NCI-H187 (cell line): ENCODE measurements around the gene MTSS2.

Experiments used
- DNase-seq, 2 experiments: peaks; one replicate each; lab custom pipeline; 2025; lab: John Stamatoyannopoulos, UW

Gene MTSS2

GRCh38 chr16:70685938-70686375, at the start of gene MTSS2:
Gene MTSS2, minus strand, starts transcription at chr16:70686053. Its CDS starts 262 bp downstream, at chr16:70685791.
- DNase-seq = peak; percentile 34 to 76

- DNase-seq = no peak
Observed at GRCh38 chr16:70735141-70735979, 49.5 kb upstream of the MTSS2 start.

DNA sequence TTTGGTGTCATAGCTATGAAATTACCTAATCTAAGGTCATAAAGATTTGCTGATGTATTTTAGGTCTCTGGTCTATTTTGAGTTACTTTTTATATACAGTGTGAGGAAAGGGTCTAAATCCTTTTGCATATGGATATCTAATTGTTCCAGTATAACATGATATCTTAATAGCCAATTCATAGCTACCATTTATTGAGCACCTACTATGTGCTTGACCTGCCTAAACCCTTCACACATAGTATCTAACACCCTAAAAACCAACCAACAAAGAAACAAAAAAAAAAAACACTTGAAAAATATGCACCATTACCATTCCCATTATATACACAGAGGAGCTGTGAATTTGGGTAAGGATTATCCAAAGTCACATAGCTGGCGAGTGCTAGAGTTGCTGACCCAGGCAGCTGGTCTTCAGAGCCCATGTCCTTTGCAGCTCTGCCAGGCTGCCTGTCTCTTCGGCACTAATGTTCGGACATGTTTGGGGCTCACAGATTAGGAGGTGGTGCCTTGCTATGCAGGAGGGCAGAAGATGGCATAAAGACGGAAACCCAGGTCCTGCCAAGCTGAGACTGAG, 48.8 kb upstream of the MTSS2 start:
- no peak for DNase-seq

GRCh38 chr16:70730944-70731343, 45.1 kb upstream of the MTSS2 start:
- no peak for DNase-seq

DNA sequence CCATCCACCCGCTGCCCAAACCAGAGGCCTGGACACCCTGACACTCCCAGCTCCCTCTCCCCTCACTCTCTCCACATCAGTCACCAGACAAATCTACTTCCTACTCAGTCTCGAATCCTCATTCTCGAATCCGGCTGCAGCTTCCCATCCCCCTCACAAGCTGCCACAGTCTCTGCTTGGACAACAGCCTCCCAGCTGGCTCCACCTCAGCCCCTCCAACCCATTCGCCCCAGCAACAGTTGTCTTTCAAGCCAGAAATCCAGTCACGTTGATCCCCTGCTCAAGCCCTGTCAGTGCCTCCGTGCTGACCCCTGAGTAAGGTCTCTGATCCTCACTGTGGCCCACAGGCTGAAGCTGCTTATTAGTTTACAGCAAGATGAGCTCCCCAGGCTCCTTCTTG, 44.2 kb upstream of the MTSS2 start:
- DNase-seq = no peak

GRCh38 chr16:70729292-70729691, 43.4 kb upstream of the MTSS2 start:
- no peak for DNase-seq

DNA sequence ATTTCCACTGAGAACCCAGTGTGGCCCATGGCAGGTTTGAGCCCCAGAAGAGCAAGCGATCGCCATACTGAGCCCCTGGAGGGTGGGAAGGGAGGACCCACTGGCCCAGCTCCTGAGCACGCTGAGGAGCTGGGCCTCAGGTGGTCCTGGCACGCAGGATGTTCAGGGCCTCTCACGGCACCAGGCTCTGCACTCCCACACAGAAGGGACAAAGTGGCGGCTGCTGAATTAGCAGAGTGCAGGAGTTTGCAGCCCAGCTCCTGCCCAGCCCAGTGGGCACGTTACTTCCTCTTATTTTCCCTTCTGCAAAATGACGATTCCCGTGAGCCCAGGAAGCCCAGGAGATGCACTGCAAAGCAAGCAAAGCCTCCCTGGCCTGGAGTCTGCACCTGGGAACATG, 42.3 kb upstream of the MTSS2 start:
- no peak for DNase-seq

- DNase-seq = no peak
Observed at GRCh38 chr16:70726892-70727361, 41.1 kb upstream of the MTSS2 start.

DNA sequence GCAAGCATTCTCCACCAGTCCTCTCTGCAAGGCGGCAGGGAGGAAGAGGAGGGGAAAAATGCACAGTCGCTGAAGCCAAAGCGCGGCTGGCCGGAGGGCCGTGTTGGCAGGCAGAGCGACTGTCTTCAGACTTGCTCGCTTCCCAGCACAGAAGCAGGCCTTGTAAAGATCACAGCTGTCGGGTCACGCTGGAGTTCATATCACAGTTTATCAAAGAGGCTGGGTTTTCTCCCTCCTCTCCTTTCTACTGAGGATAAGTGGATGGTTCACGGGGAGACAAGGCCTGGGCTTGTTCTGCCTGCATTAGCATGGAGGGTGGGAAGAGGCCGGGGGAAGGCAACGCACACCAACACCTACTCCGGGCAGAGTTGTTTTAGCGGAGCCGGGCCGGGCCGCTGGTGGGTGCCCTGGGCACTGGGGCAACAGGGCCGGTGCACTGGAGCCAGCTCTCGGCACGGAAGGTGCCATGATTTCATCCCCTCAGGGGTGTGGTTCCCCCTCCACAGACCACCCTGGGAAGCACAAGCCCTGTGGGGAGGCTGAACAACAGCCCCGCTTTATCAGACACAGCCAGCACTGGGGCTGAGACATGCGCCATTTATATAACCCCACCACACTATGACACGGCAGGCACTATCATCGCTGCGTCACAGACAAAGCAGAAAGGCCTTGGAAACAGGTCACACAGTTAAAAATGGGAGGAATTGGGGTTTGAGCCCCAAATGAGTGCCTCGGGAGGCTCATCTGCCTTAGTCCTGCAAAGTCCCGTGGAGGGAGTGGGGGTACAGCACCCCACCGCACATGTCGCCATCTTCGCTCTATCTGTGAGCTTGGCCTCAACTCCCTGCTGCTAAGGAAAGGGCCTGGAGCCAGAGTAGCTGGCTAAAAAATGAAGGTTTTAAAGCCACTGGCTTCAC, 40.3 kb upstream of the MTSS2 start:
- peak in 1 of 2 experiments; percentile 34 for DNase-seq

DNA sequence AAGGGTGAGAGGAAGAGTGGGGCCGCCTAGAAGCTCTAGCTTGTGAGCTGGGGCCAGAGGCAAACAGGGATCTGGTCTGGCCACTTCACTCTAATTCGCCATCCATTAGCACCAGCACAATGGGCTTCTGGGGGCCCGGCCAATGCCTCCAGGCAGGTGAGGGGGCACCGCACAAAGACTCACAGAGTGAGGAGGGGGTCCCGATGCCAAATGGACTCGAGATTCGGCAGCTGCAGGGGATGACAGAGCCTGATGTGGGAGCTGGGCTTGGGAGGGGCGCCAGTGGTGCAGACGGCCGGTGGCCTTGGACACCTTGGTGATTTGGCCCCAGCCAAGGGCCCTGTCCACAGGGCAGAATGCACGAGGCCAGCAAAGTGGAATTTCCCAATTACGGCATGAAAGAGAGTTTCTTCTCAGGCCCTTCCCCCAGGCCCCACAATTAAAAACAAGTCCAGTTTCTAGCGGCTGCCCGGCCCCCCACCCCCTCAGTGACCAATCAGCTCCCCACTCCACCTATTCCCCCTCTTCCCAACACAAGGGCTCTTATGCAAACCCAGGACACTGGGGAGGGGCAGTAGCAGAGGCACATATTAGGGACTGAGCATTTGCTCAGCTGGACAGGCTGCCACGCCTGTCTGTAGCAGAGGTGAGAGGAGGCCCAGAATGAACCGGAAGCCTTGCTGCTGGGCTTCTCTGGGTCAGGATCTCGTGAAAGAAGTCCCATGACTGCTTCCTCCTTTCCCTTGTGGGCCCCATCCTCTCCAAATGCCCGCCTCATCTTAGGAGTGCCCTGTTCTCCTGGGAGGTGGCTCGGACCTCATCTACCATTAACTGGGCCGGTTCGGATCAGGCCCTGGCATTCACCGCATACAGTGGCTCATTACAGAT, 39.4 kb upstream of the MTSS2 start:
- no peak for DNase-seq

- no peak for DNase-seq
Observed at GRCh38 chr16:70724146-70725023, 38.5 kb upstream of the MTSS2 start.

GRCh38 chr16:70723740-70724145, 37.9 kb upstream of the MTSS2 start:
- no peak for DNase-seq

GRCh38 chr16:70721202-70721963, 35.5 kb upstream of the MTSS2 start:
- DNase-seq = no peak

GRCh38 chr16:70720425-70721201, 34.8 kb upstream of the MTSS2 start:
- DNase-seq = no peak

DNA sequence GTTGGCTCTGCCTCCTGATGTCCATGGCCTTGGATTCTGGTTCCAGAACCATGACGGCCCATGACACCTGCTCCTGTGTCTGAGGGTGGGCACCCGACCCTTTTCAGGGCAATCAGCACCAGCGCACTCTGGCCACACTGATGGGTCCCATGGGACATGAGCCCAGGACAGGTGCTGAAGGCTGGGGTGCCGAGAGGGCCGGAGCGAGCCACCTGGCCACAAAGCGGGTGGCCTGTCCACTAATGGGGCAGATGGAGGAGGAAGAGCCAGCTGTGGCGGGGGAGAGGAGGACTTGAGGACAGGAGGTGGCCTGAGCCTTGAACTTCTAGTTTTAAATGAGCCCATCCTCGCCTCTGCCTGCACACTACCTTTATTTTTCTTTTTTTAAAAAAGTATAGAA, 31.2 kb upstream of the MTSS2 start:
- DNase-seq = no peak

- no peak for DNase-seq
Observed at GRCh38 chr16:70715860-70716357, 30.1 kb upstream of the MTSS2 start.

GRCh38 chr16:70715055-70715858, 29.4 kb upstream of the MTSS2 start:
- no peak for DNase-seq

DNA sequence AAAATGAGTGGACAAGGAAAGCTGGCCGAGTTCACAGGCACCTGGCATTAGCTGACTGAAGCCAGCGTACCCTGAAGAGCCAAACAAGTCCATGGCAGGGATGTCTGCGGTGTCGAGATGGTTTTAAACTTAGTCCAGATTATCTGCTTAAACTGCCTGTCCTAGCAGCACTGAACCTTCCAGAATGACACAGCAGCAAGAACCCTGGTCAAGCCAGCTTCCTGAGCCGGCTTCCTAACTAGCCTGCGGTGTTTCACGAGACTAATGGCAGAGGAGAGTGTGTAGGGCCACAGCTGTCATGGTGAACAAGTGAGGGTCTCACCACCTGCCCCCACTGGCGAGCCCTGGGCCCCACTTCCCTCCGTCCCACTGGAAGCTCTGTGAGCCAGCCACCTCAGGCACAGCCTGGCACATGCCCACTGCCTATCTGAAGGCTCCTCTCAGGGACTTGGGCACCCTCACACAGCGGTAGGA, 28.8 kb upstream of the MTSS2 start:
- DNase-seq = no peak
